NB4 (cell line): ENCODE results near the gene DCHS2.

Source experiments
- DNase-seq: peaks from one replicate; pipeline ENCODE4 v3.0.0; 2010; ENCODE audit warnings: low read depth
- H3K4me3 ChIP-seq: one replicate; pipeline ENCODE4 v1.5.1; 2011; ENCODE audit warnings: mild to moderate bottlenecking, low read depth, low read length, moderate library complexity
- MYC ChIP-seq: IDR thresholded peaks from 2 replicates; pipeline ENCODE4 v1.6.1; 2011; ENCODE audit warnings: low read depth, low read length
- POLR2A ChIP-seq: IDR thresholded peaks from 2 replicates; pipeline ENCODE4 v1.6.1; 2011; ENCODE audit warnings: mild to moderate bottlenecking; ENCODE audit not compliant: insufficient read length; ENCODE audit errors: extremely low read depth
- TF ChIP-seq, protein P1 (sequence below): IDR thresholded peaks from one replicate; pipeline ENCODE4 v1.5.1; 2012; ENCODE audit warnings: low read depth, low read length
- TF ChIP-seq, protein P2 (sequence below): IDR thresholded peaks from 2 replicates; pipeline ENCODE4 v1.6.1; 2011; ENCODE audit warnings: low read depth, low read length

Gene DCHS2

GRCh38 chr4:154456240-154456639 is 35.4 kb downstream of the DCHS2 start:
- H3K4me3 ChIP-seq, result no peak overlapping the region
- DNase-seq, result no peak
- no peak for TF ChIP-seq POLR2A
- TF ChIP-seq, protein P1, sequence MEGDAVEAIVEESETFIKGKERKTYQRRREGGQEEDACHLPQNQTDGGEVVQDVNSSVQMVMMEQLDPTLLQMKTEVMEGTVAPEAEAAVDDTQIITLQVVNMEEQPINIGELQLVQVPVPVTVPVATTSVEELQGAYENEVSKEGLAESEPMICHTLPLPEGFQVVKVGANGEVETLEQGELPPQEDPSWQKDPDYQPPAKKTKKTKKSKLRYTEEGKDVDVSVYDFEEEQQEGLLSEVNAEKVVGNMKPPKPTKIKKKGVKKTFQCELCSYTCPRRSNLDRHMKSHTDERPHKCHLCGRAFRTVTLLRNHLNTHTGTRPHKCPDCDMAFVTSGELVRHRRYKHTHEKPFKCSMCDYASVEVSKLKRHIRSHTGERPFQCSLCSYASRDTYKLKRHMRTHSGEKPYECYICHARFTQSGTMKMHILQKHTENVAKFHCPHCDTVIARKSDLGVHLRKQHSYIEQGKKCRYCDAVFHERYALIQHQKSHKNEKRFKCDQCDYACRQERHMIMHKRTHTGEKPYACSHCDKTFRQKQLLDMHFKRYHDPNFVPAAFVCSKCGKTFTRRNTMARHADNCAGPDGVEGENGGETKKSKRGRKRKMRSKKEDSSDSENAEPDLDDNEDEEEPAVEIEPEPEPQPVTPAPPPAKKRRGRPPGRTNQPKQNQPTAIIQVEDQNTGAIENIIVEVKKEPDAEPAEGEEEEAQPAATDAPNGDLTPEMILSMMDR, result no peak
- TF ChIP-seq, protein P2, sequence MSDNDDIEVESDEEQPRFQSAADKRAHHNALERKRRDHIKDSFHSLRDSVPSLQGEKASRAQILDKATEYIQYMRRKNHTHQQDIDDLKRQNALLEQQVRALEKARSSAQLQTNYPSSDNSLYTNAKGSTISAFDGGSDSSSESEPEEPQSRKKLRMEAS, result no peak

DNA sequence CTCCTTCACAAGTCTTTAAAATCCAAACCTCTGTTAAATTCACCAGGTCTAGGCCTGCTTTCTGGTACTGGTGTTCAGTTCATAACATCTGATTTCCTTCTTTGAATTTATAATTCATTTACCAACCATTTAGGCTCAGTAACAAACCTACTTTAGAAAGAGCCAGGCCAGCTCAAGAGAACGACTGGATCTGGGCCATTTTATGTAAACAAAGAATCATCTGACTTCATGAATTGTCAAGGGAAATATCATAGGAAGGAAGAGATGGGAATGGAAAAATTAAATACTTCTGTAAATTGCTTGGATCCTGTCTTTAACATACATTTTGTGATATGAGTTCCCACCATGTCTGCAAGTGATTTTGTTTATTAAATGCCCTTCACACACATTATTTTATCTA is 36.5 kb downstream of the DCHS2 start:
- TF ChIP-seq POLR2A, result no peak
- TF ChIP-seq, protein P1, result no peak
- TF ChIP-seq, protein P2, result no peak
- no peak for TF ChIP-seq MYC
- no peak overlapping the region for H3K4me3 ChIP-seq
- DNase-seq, result no peak

DNA sequence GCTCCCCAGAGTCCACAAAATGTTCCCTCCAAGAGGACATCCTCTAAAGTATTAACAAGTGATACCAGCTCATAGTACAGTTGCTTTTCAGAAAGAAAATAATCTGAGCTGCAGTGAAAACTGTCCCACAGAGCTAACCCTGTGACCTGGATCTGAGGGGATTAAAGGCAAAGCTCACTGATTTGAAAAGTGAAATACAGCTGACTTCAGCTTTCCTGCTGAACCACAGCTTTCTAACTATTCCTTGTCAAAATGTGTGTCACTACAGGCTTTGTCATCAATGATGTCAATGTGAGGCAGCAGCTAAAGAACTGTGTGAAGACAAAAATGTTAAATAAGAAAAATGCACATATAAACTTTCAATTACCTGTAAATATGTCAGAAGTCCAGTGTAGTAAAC is 36.9 kb downstream of the DCHS2 start:
- DNase-seq, result no peak
- TF ChIP-seq, protein P2, result no peak
- TF ChIP-seq MYC, result no peak
- TF ChIP-seq, protein P1, result no peak
- TF ChIP-seq POLR2A, result no peak
- H3K4me3 ChIP-seq, result no peak overlapping the region

GRCh38 chr4:154452798-154453346 is 38.7 kb downstream of the DCHS2 start:
- DNase-seq, result no peak
- no peak overlapping the region for H3K4me3 ChIP-seq
- no peak for TF ChIP-seq MYC
- no peak for TF ChIP-seq POLR2A
- TF ChIP-seq, protein P2, result no peak
- TF ChIP-seq, protein P1, result no peak

DNA sequence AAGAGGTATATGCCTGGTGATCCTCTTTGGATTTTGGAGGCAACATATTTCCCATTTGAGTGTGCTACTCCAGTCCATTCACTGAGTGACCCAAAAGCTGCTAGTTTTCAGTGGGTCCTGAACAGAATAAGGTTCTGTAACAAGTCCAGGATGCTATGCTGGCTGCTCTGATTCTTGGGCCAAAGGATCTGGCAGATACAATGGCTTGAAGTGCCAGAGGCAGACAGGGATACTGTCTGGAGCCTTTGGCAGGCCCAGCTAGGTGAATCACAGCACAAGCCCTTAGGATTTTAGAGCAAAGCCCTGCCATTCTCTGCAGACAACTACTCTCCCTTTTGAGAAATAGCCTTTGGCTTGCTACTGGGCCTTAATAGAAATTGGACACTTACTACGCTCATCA is 40.6 kb downstream of the DCHS2 start:
- DNase-seq, result no peak
- no peak overlapping the region for H3K4me3 ChIP-seq
- no peak for TF ChIP-seq POLR2A
- TF ChIP-seq, protein P2, result no peak
- TF ChIP-seq, protein P1, result no peak
- no peak for TF ChIP-seq MYC
